K562 (cell line): Measurements from ENCODE around the gene PRELID3B. TPM values are rescaled to one million over a fixed set of nuclear protein-coding genes. Genes with fewer than 3 reads are reported as not detected.

Experiments used
- ATF2 ChIP-seq: sonication (generic); formaldehyde crosslinking; IDR thresholded peaks from 2 replicates; pipeline ENCODE4 v1.8.1; 2022; ENCODE audit warnings: missing genetic modification reagents
- ATF4 ChIP-seq: fragments of 450-650 bp; formaldehyde crosslinking; IDR thresholded peaks from 2 replicates; pipeline ENCODE4 v1.4.0; 2022; ENCODE audit warnings: mild to moderate bottlenecking, moderate library complexity
- BRD9 ChIP-seq: fragments of 450-650 bp; IDR thresholded peaks from 2 replicates; pipeline ENCODE4 v1.6.1; 2018; ENCODE audit warnings: low read depth; ENCODE audit not compliant: partially characterized antibody
- CCNT2 ChIP-seq: IDR thresholded peaks from 2 replicates; pipeline ENCODE4 v1.6.1; 2011; ENCODE audit warnings: borderline replicate concordance, low read depth, mild to moderate bottlenecking, moderate library complexity, mixed read lengths, low read length; ENCODE audit not compliant: insufficient read length; ENCODE audit errors: extremely low read depth
- CREM ChIP-seq: IDR thresholded peaks from 2 replicates; pipeline ENCODE4 v1.6.1; 2014; ENCODE audit warnings: antibody characterized with exemption, low read depth
- CTCFL ChIP-seq: IDR thresholded peaks from 2 replicates; pipeline ENCODE4 v1.6.1; 2011; ENCODE audit warnings: borderline replicate concordance, low read depth, mild to moderate bottlenecking, moderate library complexity, low read length; ENCODE audit not compliant: insufficient read depth, poor library complexity, severe bottlenecking
- GATAD2B ChIP-seq: fragments of 450-650 bp; IDR thresholded peaks from 2 replicates; pipeline ENCODE4 v1.6.1; 2017; ENCODE audit warnings: mild to moderate bottlenecking, borderline replicate concordance
- HDAC6 ChIP-seq: IDR thresholded peaks from 2 replicates; pipeline ENCODE4 v1.6.1; 2012; ENCODE audit warnings: low read depth, mild to moderate bottlenecking, control low read depth, inconsistent platforms, low read length, moderate library complexity
- HINFP ChIP-seq: fragments of 450-650 bp; conservative IDR thresholded peaks from 2 replicates; pipeline ENCODE4 v1.6.1; 2016; ENCODE audit warnings: missing genetic modification characterization, low read depth, mild to moderate bottlenecking, control low read depth, missing compliant biosample characterization
- HLTF ChIP-seq: fragments of 450-650 bp; IDR thresholded peaks from 2 replicates; pipeline ENCODE4 v1.6.1; 2016
- HMG20B ChIP-seq: fragments of 250-450 bp; sonication (Bioruptor Pico); IDR thresholded peaks from 2 replicates; pipeline ENCODE4 v1.5.0; 2021; ENCODE audit warnings: mild to moderate bottlenecking
- KLF1 ChIP-seq: fragments of 450-650 bp; IDR thresholded peaks from 2 replicates; pipeline ENCODE4 v1.6.1; 2016; ENCODE audit warnings: missing genetic modification characterization, missing compliant biosample characterization
- MAZ ChIP-seq, 2 experiments: fragments of 450-650 bp in 1 of 2; sonication (generic) in 1 of 2; formaldehyde crosslinking; IDR thresholded peaks in 1 of 2; conservative IDR thresholded peaks in 1 of 2; 2 replicates each; pipeline versions ENCODE4 v1.4.0 to v1.5.0; 2020; ENCODE audit warnings: mild to moderate bottlenecking in 1 of 2, missing genetic modification reagents in 1 of 2
- NFE2 ChIP-seq: IDR thresholded peaks from 2 replicates; pipeline ENCODE4 v1.6.1; 2014; ENCODE audit warnings: antibody characterized with exemption, low read depth
- POLR3A ChIP-seq: IDR thresholded peaks from 2 replicates; pipeline ENCODE4 v1.6.1; 2011; ENCODE audit warnings: borderline replicate concordance, mild to moderate bottlenecking, moderate library complexity; ENCODE audit not compliant: insufficient read length, insufficient read depth; ENCODE audit errors: extremely low read depth
- RBBP5 ChIP-seq: fragments of 200-600 bp; sonication (generic); IDR thresholded peaks from 2 replicates; pipeline ENCODE4 v1.6.1; 2012; ENCODE audit warnings: borderline replicate concordance, mild to moderate bottlenecking, low read length, control low read depth, inconsistent platforms; ENCODE audit not compliant: insufficient read depth, poor library complexity, severe bottlenecking
- SMAD2 ChIP-seq: fragments of 150-350 bp; IDR thresholded peaks from 2 replicates; pipeline ENCODE4 v1.6.1; 2014; ENCODE audit warnings: low read depth, mild to moderate bottlenecking, low read length
- TGIF2 ChIP-seq: sonication (generic); formaldehyde crosslinking; IDR thresholded peaks from 2 replicates; pipeline ENCODE4 v1.8.1; 2022; ENCODE audit warnings: mild to moderate bottlenecking, missing genetic modification reagents, moderate library complexity
- WHSC1 ChIP-seq: IDR thresholded peaks from one replicate; pipeline ENCODE4 v1.6.1; 2012; ENCODE audit warnings: low read length, control low read depth, inconsistent platforms
- ZNF282 ChIP-seq: sonication (generic); formaldehyde crosslinking; IDR thresholded peaks from 2 replicates; pipeline ENCODE4 v1.8.1; 2023; ENCODE audit warnings: missing genetic modification reagents
- polyA plus RNA-seq, 8 experiments: library from polyadenylated mRNA; depleted of rRNA in 4 of 8; stranded (reverse) in 5 of 8; unstranded in 3 of 8; fragments of >200 nt; fragmentation: Nextera tagmentation in 2 of 8; fragmentation: Illumina TruSeq in 1 of 8; extraction: Ambion mirVana in 2 of 8; extraction: Trizol in 1 of 8; gene quantifications; 2 replicates each; pipeline versions ENCODE4 v1.2.1 to v1.2.3, GENCODE V29; 2011 to 2014; ENCODE audit warnings: inconsistent platforms in 1 of 8, missing spikeins in 1 of 8
- total RNA-seq, 7 experiments: library from RNA; depleted of rRNA in 6 of 7; stranded (reverse); fragments of >200 nt in 6 of 7; fragmentation: Illumina TruSeq in 2 of 7; extraction: Trizol in 2 of 7; gene quantifications; 2 replicates each; pipeline versions ENCODE4 v1.2.1 to v1.2.3, GENCODE V29; 2011 to 2021; ENCODE audit warnings: low replicate concordance in 1 of 7
- TF ChIP-seq, protein P1 (sequence below): fragments of 250-450 bp; sonication (Bioruptor Pico); IDR thresholded peaks from 2 replicates; pipeline ENCODE4 v1.5.1; 2021; ENCODE audit warnings: mild to moderate bottlenecking

Gene PRELID3B
- total and polyA plus RNA-seq, 9 of the 15 experiments (the other 6 are each of a cell fraction or from before 2014, with no cell fraction given), result 77.0 to 186 (median 101) TPM

- no peak for TF ChIP-seq BRD9
- TF ChIP-seq POLR3A, result no peak
- no peak for TF ChIP-seq WHSC1
- peak; percentile 56; the same call in 1 of the 2 replicates for TF ChIP-seq ATF4 (CRISPR knock-in tag)
- TF ChIP-seq SMAD2, result no peak
- TF ChIP-seq HLTF, result no peak
- no peak for TF ChIP-seq CTCFL
- peak; percentile 17 for TF ChIP-seq RBBP5
- no peak for TF ChIP-seq GATAD2B
- no peak for TF ChIP-seq TGIF2
- peak in 1 of 2 experiments; percentile 37; a peak in 1 of 4 replicates for TF ChIP-seq MAZ (CRISPR knock-in tag; conservative IDR thresholded peaks at IDR 0.05 in 1 of 2, IDR thresholded peaks at IDR 0.05 in 1 of 2)
- TF ChIP-seq CCNT2, result peak; percentile 74
- TF ChIP-seq HINFP, result no peak
- peak; percentile 81 for TF ChIP-seq NFE2
- TF ChIP-seq ATF2, result no peak
- TF ChIP-seq HMG20B (CRISPR knock-in tag), result no peak
- no peak for TF ChIP-seq KLF1 (tag)
- TF ChIP-seq CREM, result peak; percentile 71
- no peak for TF ChIP-seq HDAC6
- no peak for TF ChIP-seq ZNF282 (CRISPR knock-in tag)
- TF ChIP-seq, protein P1, sequence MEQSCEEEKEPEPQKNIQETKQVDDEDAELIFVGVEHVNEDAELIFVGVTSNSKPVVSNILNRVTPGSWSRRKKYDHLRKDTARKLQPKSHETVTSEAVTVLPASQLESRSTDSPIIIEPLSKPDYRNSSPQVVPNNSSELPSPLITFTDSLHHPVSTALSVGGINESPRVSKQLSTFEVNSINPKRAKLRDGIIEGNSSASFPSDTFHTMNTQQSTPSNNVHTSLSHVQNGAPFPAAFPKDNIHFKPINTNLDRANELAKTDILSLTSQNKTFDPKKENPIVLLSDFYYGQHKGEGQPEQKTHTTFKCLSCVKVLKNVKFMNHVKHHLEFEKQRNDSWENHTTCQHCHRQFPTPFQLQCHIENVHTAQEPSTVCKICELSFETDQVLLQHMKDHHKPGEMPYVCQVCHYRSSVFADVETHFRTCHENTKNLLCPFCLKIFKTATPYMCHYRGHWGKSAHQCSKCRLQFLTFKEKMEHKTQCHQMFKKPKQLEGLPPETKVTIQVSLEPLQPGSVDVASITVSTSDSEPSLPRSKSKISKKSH (CRISPR knock-in tag), result no peak
Observed at GRCh38 chr20:59020938-59021551, 21.5 kb downstream of the PRELID3B start (continued).
